ENCODE measurements around the gene SLC38A11.
"Not testable (repeated sequence)": the region's sequence is repeated elsewhere in the genome, so short reads cannot be mapped to it uniquely, and the experiment has no call there.

Gene SLC38A11

DNA sequence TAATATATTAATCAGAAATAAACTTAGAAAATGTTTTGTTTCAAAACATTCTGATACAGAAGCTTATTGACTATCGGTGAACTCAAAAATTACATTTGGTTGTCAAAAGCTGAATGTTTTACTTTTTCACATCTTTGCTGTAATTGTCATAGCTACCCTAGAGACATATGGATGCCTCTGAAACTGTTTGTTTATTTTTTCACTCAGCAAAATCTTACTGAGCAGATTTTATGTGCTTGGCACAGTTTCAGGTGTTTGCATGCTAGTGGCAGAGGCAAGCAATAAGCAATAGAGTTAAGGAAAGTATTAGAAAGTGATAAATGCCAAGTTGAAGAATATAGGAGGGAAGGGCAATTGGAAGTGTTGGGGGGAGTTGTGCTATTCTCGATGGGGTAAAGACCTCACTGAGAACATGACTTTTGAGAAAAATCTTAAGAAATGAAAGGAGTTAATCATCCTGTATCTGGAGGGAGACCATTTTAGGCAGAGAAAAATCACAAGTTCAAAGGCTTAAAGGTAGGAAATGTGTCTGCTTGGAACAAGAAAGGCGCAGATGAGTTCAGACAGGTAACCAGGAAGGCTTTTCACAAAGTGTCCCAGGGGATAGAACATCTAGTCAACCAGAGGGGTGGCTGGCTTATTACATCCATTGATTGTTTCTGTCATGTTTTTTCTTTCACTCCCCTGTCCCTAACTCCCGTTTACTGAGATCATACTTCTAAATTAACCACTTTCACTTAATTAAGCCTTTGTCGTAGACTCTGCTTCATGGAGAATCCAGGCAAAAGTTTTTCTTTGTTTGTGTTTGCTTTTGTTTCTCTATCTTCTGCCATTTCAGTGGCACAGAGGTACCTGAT is 86.5 kb downstream of the SLC38A11 start:
- H3K9me3 ChIP-seq (ENCODE audit: low read length) = no peaks in the 10 kb centered on the region
- no peak overlapping the region for H3K4me2 ChIP-seq (ENCODE audit: low read length)
- no peaks in the 10 kb centered on the region for H3K27me3 ChIP-seq (ENCODE audit: insufficient read depth, low read length)
- H3F3A ChIP-seq (ENCODE audit: insufficient read depth, low read length) = no peaks in the 10 kb centered on the region
- no peak overlapping the region for H3K4me3 ChIP-seq (ENCODE audit: low read depth, low read length, poor library complexity, severe bottlenecking)
- no peaks in the 10 kb centered on the region for H4K20me1 ChIP-seq (ENCODE audit: insufficient read depth, low read length)
- TF ChIP-seq, protein P1, sequence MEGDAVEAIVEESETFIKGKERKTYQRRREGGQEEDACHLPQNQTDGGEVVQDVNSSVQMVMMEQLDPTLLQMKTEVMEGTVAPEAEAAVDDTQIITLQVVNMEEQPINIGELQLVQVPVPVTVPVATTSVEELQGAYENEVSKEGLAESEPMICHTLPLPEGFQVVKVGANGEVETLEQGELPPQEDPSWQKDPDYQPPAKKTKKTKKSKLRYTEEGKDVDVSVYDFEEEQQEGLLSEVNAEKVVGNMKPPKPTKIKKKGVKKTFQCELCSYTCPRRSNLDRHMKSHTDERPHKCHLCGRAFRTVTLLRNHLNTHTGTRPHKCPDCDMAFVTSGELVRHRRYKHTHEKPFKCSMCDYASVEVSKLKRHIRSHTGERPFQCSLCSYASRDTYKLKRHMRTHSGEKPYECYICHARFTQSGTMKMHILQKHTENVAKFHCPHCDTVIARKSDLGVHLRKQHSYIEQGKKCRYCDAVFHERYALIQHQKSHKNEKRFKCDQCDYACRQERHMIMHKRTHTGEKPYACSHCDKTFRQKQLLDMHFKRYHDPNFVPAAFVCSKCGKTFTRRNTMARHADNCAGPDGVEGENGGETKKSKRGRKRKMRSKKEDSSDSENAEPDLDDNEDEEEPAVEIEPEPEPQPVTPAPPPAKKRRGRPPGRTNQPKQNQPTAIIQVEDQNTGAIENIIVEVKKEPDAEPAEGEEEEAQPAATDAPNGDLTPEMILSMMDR (IDR thresholded peaks at IDR 0.05; ENCODE audit: low read length) = no peak
- no peak for TF ChIP-seq EZH2 (IDR thresholded peaks at IDR 0.05; ENCODE audit: borderline replicate concordance, low read length)
- H2AFZ ChIP-seq (ENCODE audit: low read length) = no peak overlapping the region
- no peaks in the 10 kb centered on the region for H3K4me1 ChIP-seq (ENCODE audit: insufficient read depth, low read length, severe bottlenecking)
- H3K79me2 ChIP-seq (ENCODE audit: insufficient read depth, low read length) = no peaks in the 10 kb centered on the region
- H3K27ac ChIP-seq (ENCODE audit: low read depth, low read length, poor library complexity, severe bottlenecking) = no peak overlapping the region
- no peak overlapping the region for H3K9ac ChIP-seq (ENCODE audit: low read length)
- H3K9me2 ChIP-seq (ENCODE audit: low read depth, low read length) = no peaks in the 10 kb centered on the region
- H3K36me3 ChIP-seq (ENCODE audit: insufficient read depth, low read length) = no peaks in the 10 kb centered on the region

DNA sequence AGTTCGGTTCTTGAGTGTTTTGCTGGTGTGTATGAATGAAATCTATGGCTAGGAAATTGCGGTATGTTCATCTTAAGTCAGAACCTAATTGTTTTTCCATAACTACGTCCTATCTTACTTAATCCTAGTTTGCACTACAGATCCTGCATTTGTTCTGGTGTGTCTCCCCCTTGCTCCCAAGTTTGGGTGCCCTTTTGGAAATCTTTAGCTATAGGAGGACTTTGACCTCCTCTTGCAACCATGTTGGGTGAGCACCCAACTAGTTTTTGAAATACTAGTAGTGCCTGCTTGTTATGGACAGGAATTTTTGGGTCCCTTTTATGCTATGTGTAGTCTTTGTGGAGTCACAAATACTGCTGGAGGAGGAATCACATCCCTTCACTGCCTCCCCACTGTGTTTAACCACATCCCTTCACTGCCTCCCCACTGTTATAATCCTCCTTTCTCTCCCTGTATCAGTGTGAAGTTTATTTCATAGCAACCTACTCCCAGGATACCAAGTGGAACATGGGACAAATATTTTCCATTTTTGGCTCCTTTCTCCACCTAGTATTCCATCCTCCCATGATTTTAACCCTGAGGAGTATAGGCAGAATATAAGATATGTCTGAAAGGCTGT is 87.4 kb downstream of the SLC38A11 start:
- Histone ChIP-seq H3K9me3 (ENCODE audit: low read length) (no peaks in the 10 kb centered on the region), H3K4me1 (ENCODE audit: insufficient read depth, low read length, severe bottlenecking) (no peaks in the 10 kb centered on the region), H2AFZ (ENCODE audit: low read length) (no peak overlapping the region), H4K20me1 (ENCODE audit: insufficient read depth, low read length) (no peaks in the 10 kb centered on the region), H3K9me2 (ENCODE audit: low read depth, low read length) (no peaks in the 10 kb centered on the region), H3K36me3 (ENCODE audit: insufficient read depth, low read length) (no peaks in the 10 kb centered on the region), H3K27ac (ENCODE audit: low read depth, low read length, poor library complexity, severe bottlenecking) (no peak overlapping the region), H3F3A (ENCODE audit: insufficient read depth, low read length) (no peaks in the 10 kb centered on the region), H3K4me3 (ENCODE audit: low read depth, low read length, poor library complexity, severe bottlenecking) (no peak overlapping the region), H3K9ac (ENCODE audit: low read length) (no peak overlapping the region), H3K27me3 (ENCODE audit: insufficient read depth, low read length) (no peaks in the 10 kb centered on the region), H3K4me2 (ENCODE audit: low read length) (no peak overlapping the region), H3K79me2 (ENCODE audit: insufficient read depth, low read length) (no peaks in the 10 kb centered on the region)
- TF ChIP-seq, protein P1 (IDR thresholded peaks at IDR 0.05; ENCODE audit: low read length) = no peak
- TF ChIP-seq EZH2 (IDR thresholded peaks at IDR 0.05; ENCODE audit: borderline replicate concordance, low read length) = no peak

GRCh38 chr2:164866381-164866780 is 88.9 kb downstream of the SLC38A11 start:
- not testable (repeated sequence) for H3K9me3 ChIP-seq (ENCODE audit: low read length); H4K20me1 ChIP-seq (ENCODE audit: insufficient read depth, low read length); H3K27ac ChIP-seq (ENCODE audit: low read depth, low read length, poor library complexity, severe bottlenecking); H3K4me1 ChIP-seq (ENCODE audit: insufficient read depth, low read length, severe bottlenecking); H3K27me3 ChIP-seq (ENCODE audit: insufficient read depth, low read length); H3F3A ChIP-seq (ENCODE audit: insufficient read depth, low read length); H2AFZ ChIP-seq (ENCODE audit: low read length); H3K4me2 ChIP-seq (ENCODE audit: low read length); H3K79me2 ChIP-seq (ENCODE audit: insufficient read depth, low read length); H3K9ac ChIP-seq (ENCODE audit: low read length); H3K36me3 ChIP-seq (ENCODE audit: insufficient read depth, low read length); H3K9me2 ChIP-seq (ENCODE audit: low read depth, low read length); H3K4me3 ChIP-seq (ENCODE audit: low read depth, low read length, poor library complexity, severe bottlenecking)

Measured in OCI-LY1 (cell line).